Prostate gland (tissue), 2 donors: ENCODE data around the gene KIAA1755. TPM values are rescaled to one million over a fixed set of nuclear protein-coding genes. Genes with fewer than 3 reads are reported as not detected.
"Not testable (repeated sequence)": the region's sequence is repeated elsewhere in the genome, so short reads cannot be mapped to it uniquely, and the experiment has no call there.

ENCODE experiments used
- DNase-seq: peaks from one replicate; pipeline ENCODE4 v3.0.0-alpha.2; 2019; ENCODE audit warnings: low spot score
- H3K27ac ChIP-seq, 2 donors: fragments of 200-600 bp; sonication (generic); 2 replicates each; pipeline ENCODE4 v1.5.1; 2017 to 2019
- H3K27me3 ChIP-seq: fragments of 200-600 bp; sonication (generic); replicated peaks from 2 replicates; pipeline ENCODE4 v1.5.1; 2019; ENCODE audit not compliant: insufficient read depth
- H3K36me3 ChIP-seq, 2 donors: fragments of 200-600 bp; sonication (generic); 1 replicate in 1 of 2; 2 replicates in 1 of 2; pipeline versions ENCODE4 v1.5.1 to v1.8.1; 2017 to 2019
- H3K4me1 ChIP-seq: fragments of 200-600 bp; sonication (generic); replicated peaks from 2 replicates; pipeline ENCODE4 v1.5.1; 2019
- H3K4me3 ChIP-seq, 2 donors: fragments of 200-600 bp; sonication (generic); 2 replicates each; pipeline ENCODE4 v1.5.1; 2017 to 2019
- H3K9me3 ChIP-seq: fragments of 200-600 bp; sonication (generic); 2 replicates; pipeline ENCODE4 v1.5.1; 2017
- CTCF ChIP-seq, 4 experiments: fragments of 200-600 bp in 2 of 4; fragments of 450-650 bp in 2 of 4; sonication (generic) in 2 of 4; IDR thresholded peaks; 1 replicate in 3 of 4; 2 replicates in 1 of 4; pipeline ENCODE4 v1.5.1; 2016 to 2019; ENCODE audit warnings: antibody characterized with exemption in 4 of 4, mild to moderate bottlenecking in 2 of 4, moderate library complexity in 2 of 4
- POLR2A ChIP-seq: fragments of 450-650 bp; IDR thresholded peaks from one replicate; pipeline ENCODE4 v1.6.1; 2016; ENCODE audit warnings: antibody characterized with exemption, mild to moderate bottlenecking
- POLR2AphosphoS5 ChIP-seq: sonication (generic); formaldehyde crosslinking; IDR thresholded peaks from one replicate; pipeline ENCODE4 v1.6.1; 2017; ENCODE audit warnings: antibody characterized with exemption
- WGBS: methylation state at CpG from one replicate; pipeline ENCODE4 v1.1.5; 2018; 5-methylcytosine and 5-hydroxymethylcytosine counted together
- intact Hi-C: fragments of 100-400 bp; cut with DNase I; formaldehyde crosslinking; loops from one replicate; pipeline ENCODE4 v1.14.2; 2022
- total RNA-seq, 2 donors: library from RNA; depleted of rRNA; stranded (reverse); fragments of >200 nt; gene quantifications; one replicate each; pipeline ENCODE4 v1.1.0, GENCODE V29; 2016

KIAA1755 gene
- total RNA-seq, 2 donors from 2014 or later = 5.0 to 10.8 TPM

DNA sequence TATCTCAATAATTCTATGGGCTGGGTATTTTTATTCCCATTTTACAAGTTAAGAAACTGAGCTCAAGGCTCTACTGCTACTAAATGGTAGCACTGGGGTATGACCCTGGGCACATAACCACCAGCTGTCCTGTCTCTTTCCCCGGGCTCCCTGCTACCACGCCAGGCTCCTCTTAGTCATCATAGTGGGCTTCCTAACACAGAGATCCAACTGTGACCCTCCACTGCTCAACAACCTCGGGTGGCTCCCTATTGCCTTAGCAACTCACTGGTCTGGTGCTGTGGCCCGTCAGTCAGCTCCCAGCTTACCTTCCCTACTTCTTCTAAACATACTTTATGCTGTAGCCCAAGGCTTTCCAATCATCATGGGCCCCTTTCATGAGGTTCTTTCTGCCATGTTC, 4.5 kb downstream of the KIAA1755 start:
- Histone ChIP-seq H3K36me3 (no peaks in the 10 kb centered on the region), H3K27ac (peak overlapping the region; percentile 40 to 65), H3K9me3 (no peaks in the 10 kb centered on the region), H3K4me3 (no peak overlapping the region), H3K4me1 (no peaks in the 10 kb centered on the region), H3K27me3 (no peaks in the 10 kb centered on the region)
- intact Hi-C loops = no loop called here
- no peak for DNase-seq
- WGBS = 76% methylated on average over 4 of the region's 4 CpGs
- no peak for TF ChIP-seq POLR2AphosphoS5
- TF ChIP-seq POLR2A = no peak
- no peak for TF ChIP-seq CTCF (IDR thresholded peaks at IDR 0.05)

GRCh38 chr20:38255393-38255792, 5.1 kb downstream of the KIAA1755 start:
- peak overlapping the region; percentile 40 to 65 for H3K27ac ChIP-seq
- H3K4me3 ChIP-seq = no peak overlapping the region
- no peak for TF ChIP-seq POLR2AphosphoS5
- TF ChIP-seq CTCF (IDR thresholded peaks at IDR 0.05) = no peak
- no peak for TF ChIP-seq POLR2A
- intact Hi-C loops = no loop called here
- WGBS = 26% methylated on average over 5 of the region's 5 CpGs
- no peaks in the 10 kb centered on the region for H3K36me3 ChIP-seq
- H3K9me3 ChIP-seq = no peaks in the 10 kb centered on the region
- H3K27me3 ChIP-seq = no peaks in the 10 kb centered on the region
- DNase-seq = no peak
- no peaks in the 10 kb centered on the region for H3K4me1 ChIP-seq

DNA sequence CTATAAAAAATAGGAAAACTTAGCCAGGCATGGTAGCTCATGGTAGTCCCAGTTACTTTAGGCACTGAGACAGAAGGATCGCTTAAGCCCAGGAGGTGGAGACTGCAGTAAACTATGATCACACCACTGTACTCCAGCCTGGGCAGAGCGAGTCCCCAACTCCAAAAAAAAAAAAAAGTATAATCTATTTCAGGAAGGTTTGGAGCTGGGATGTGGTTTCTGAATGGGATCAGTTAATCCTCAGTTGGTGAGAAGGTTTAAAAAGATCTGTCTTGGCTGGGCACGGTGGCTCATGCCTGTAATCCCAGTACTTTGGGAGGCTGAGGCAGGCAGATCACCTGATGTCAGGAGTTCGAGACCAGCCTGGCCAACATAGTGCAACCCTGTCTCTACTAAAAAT, 5.9 kb downstream of the KIAA1755 start:
- DNase-seq, H3K4me1 ChIP-seq, H3K4me3 ChIP-seq, H3K9me3 ChIP-seq, intact Hi-C loops, H3K36me3 ChIP-seq, H3K27me3 ChIP-seq: not testable (repeated sequence)
- WGBS = 67% methylated on average over 4 of the region's 4 CpGs
- peak overlapping the region; percentile 40 to 65 for H3K27ac ChIP-seq

- 64% methylated on average over 6 of the region's 6 CpGs for WGBS
- Histone ChIP-seq H3K36me3 (no peaks in the 10 kb centered on the region), H3K4me1 (no peaks in the 10 kb centered on the region), H3K27me3 (no peaks in the 10 kb centered on the region), H3K4me3 (no peak overlapping the region), H3K27ac (peak overlapping the region; percentile 61 to 65), H3K9me3 (no peaks in the 10 kb centered on the region)
- intact Hi-C loops = no loop called here
- no peak for DNase-seq
- TF ChIP-seq POLR2A = no peak
- TF ChIP-seq POLR2AphosphoS5 = no peak
These were observed 7.0 kb downstream of the KIAA1755 start for GRCh38 chr20:38253571-38253970.

GRCh38 chr20:38252292-38253288, 7.9 kb downstream of the KIAA1755 start:
- Histone ChIP-seq H3K36me3 (no peaks in the 10 kb centered on the region), H3K27me3 (no peaks in the 10 kb centered on the region), H3K4me3 (no peak overlapping the region), H3K27ac (peak overlapping the region; percentile 61 to 65), H3K9me3 (no peaks in the 10 kb centered on the region), H3K4me1 (no peaks in the 10 kb centered on the region)
- intact Hi-C loops = no loop called here
- TF ChIP-seq POLR2A (no peak), CTCF (IDR thresholded peaks at IDR 0.05) (no peak), POLR2AphosphoS5 (peak; percentile 4)
- DNase-seq = no peak
- WGBS = 52% methylated on average over 20 of the region's 20 CpGs

- H3K27ac ChIP-seq = peak overlapping the region; percentile 61 to 65
- H3K36me3 ChIP-seq, H3K9me3 ChIP-seq, H3K4me3 ChIP-seq, H3K27me3 ChIP-seq, intact Hi-C loops, DNase-seq, H3K4me1 ChIP-seq: not testable (repeated sequence)
- 88% methylated on average over 6 of the region's 6 CpGs for WGBS
These were observed 9.1 kb downstream of the KIAA1755 start for GRCh38 chr20:38251441-38251840.
